Measurements from ENCODE around the gene PHF20. TPM values are rescaled to one million over a fixed set of nuclear protein-coding genes. Genes with fewer than 3 reads are reported as not detected.

The PHF20 gene
- total RNA-seq, 6 experiments from 2014 or later, result 31.5 to 40.9 (median 36.2) TPM

DNA sequence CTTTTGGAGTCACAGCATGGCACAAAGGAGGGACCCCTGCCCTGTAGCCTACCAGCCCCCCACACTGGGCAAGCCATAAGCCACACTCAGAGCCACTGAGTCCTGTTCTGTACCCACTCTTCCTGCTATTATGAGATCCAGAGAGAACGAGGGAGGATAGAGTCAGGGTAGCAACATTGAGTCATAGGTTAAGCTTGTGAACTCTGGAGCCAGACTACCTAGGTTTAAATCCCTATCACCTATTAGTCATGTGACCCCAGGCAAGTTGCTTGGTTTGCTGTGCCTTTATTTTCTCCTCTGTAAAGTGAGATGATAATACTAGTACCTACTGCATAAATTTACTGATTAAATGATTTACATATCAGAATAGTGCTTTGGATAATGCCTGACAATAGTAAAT lies 197.1 kb downstream of the PHF20 start:
- Mint-ChIP-seq H3K27ac (no peak overlapping the region), H3K4me1 (ENCODE audit: low read depth) (peaks cover 5% of the 10 kb centered on the region; the same call in 1 of the 2 replicates), H3K4me3 (no peak overlapping the region), H3K9me3 (no peaks in the 10 kb centered on the region), H3K27me3 (ENCODE audit: insufficient read depth) (peaks cover 16% of the 10 kb centered on the region), H3K36me3 (ENCODE audit: low read depth) (no peaks in the 10 kb centered on the region; the same call in 1 of the 2 replicates)
- no peak for DNase-seq
- TF ChIP-seq, protein P1, sequence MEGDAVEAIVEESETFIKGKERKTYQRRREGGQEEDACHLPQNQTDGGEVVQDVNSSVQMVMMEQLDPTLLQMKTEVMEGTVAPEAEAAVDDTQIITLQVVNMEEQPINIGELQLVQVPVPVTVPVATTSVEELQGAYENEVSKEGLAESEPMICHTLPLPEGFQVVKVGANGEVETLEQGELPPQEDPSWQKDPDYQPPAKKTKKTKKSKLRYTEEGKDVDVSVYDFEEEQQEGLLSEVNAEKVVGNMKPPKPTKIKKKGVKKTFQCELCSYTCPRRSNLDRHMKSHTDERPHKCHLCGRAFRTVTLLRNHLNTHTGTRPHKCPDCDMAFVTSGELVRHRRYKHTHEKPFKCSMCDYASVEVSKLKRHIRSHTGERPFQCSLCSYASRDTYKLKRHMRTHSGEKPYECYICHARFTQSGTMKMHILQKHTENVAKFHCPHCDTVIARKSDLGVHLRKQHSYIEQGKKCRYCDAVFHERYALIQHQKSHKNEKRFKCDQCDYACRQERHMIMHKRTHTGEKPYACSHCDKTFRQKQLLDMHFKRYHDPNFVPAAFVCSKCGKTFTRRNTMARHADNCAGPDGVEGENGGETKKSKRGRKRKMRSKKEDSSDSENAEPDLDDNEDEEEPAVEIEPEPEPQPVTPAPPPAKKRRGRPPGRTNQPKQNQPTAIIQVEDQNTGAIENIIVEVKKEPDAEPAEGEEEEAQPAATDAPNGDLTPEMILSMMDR (IDR thresholded peaks at IDR 0.05), result no peak

DNA sequence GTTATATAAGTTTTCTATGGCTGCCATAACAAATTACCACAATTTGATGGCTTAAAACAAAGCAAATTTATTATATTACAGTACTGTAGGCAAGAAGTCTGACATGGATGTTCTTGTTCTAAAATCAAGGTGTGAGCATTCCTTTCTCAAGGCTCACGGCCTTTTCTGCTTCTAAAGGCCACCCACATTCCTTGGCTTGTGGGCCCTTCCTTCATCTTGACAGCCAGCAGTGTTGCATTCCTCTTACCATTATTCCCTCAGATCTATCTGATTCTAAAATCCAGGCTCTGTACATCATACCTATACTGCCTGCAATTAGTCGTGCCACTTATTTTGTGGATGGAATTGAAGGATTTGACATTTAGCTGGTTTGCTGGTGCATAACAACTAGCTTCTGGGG lies 200.2 kb downstream of the PHF20 start:
- TF ChIP-seq, protein P1 (IDR thresholded peaks at IDR 0.05), result no peak
- Mint-ChIP-seq H3K4me1 (ENCODE audit: low read depth) (peaks cover 10% of the 10 kb centered on the region; the same call in 1 of the 2 replicates), H3K9me3 (no peaks in the 10 kb centered on the region), H3K36me3 (ENCODE audit: low read depth) (no peaks in the 10 kb centered on the region; the same call in 1 of the 2 replicates), H3K27me3 (ENCODE audit: insufficient read depth) (peaks cover 19% of the 10 kb centered on the region), H3K4me3 (no peak overlapping the region), H3K27ac (no peak overlapping the region)
- no peak for DNase-seq

DNA sequence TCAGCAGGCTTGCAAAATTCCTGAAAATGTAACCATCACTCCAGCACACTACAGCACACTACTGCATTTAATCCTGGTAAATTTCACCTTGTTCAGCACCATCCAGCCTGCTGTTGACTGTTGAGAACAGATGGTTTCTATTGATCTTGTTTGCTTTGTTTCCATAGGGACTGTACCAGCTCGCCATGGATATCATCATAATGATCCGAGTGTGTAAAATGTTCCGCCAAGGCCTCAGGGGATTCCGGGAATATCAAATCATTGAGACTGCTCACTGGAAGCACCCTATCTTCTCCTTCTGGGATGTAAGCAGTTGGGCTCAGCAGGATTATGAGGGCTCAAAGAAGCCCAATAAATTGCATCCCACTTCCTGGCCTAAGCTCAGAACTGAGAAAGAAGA lies 200.6 kb downstream of the PHF20 start:
- no peak overlapping the region for H3K27ac Mint-ChIP-seq
- DNase-seq, result peak; percentile 27
- H3K4me3 Mint-ChIP-seq, result no peak overlapping the region

DNA sequence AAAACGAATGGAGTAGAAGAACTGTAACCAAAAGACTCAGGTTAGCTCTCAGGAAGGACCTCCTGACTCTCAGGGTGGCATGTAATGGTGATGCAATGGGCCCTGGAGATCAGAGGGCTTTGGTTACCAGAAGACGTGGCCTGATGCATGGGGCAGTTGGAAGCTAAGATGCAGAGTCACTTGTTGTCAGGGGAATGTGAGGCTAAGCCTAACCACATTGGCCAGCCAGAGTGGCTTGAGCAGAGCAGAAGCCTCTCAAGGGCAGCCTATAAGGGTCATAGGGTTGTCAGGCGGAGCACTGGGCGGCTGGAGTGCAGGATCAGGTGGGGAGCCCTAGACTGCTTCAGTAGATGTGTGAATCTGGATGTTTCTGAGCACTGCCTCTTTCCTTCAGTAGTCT lies 202.4 kb downstream of the PHF20 start:
- DNase-seq, result no peak
- Mint-ChIP-seq H3K9me3 (no peaks in the 10 kb centered on the region), H3K27ac (no peak overlapping the region), H3K36me3 (ENCODE audit: low read depth) (no peaks in the 10 kb centered on the region; the same call in 1 of the 2 replicates), H3K4me1 (ENCODE audit: low read depth) (peaks cover 5% of the 10 kb centered on the region; the same call in 1 of the 2 replicates), H3K4me3 (no peak overlapping the region), H3K27me3 (ENCODE audit: insufficient read depth) (peaks cover 9% of the 10 kb centered on the region)
- TF ChIP-seq, protein P1 (IDR thresholded peaks at IDR 0.05), result no peak

More for the DNA sequence above, 200.6 kb downstream of the PHF20 start:
- no peaks in the 10 kb centered on the region for H3K9me3 Mint-ChIP-seq
- H3K27me3 Mint-ChIP-seq (ENCODE audit: insufficient read depth), result peaks cover 19% of the 10 kb centered on the region
- H3K36me3 Mint-ChIP-seq (ENCODE audit: low read depth), result no peaks in the 10 kb centered on the region; the same call in 1 of the 2 replicates
- TF ChIP-seq, protein P1 (IDR thresholded peaks at IDR 0.05), result no peak
- peaks cover 10% of the 10 kb centered on the region; the same call in 1 of the 2 replicates for H3K4me1 Mint-ChIP-seq (ENCODE audit: low read depth)

- TF ChIP-seq, protein P1 (IDR thresholded peaks at IDR 0.05), result no peak
- Mint-ChIP-seq H3K9me3 (no peaks in the 10 kb centered on the region), H3K4me3 (no peak overlapping the region), H3K27me3 (ENCODE audit: insufficient read depth) (peaks cover 9% of the 10 kb centered on the region), H3K27ac (no peak overlapping the region), H3K36me3 (ENCODE audit: low read depth) (no peaks in the 10 kb centered on the region; the same call in 1 of the 2 replicates), H3K4me1 (ENCODE audit: low read depth) (peaks cover 9% of the 10 kb centered on the region; the same call in 1 of the 2 replicates)
- DNase-seq, result no peak
Measured at GRCh38 chr20:35975576-35976373, 204.0 kb downstream of the PHF20 start.
